GM21515 (cell line): ENCODE results near the gene TCF19.
A peak's percentile ranks its signal among the peaks of the same experiment; 100 is the strongest.
"Not testable (repeated sequence)": the region's sequence is repeated elsewhere in the genome, so short reads cannot be mapped to it uniquely, and the experiment has no call there.

Experiments
- ATAC-seq: cut with Tn5 transposase; IDR thresholded peaks from one replicate; pipeline ENCODE4 v1.9.1; 2021; ENCODE audit not compliant: unreplicated experiment

The TCF19 gene

GRCh38 chr6:31179042-31179386, 20.6 kb downstream of the TCF19 start:
- ATAC-seq = no peak

- no peak for ATAC-seq
Observed at GRCh38 chr6:31179896-31180295, 21.5 kb downstream of the TCF19 start.

- no peak for ATAC-seq
Observed at GRCh38 chr6:31180500-31180899, 22.1 kb downstream of the TCF19 start.

- not testable (repeated sequence) for ATAC-seq
Observed at GRCh38 chr6:31183287-31183686, 24.9 kb downstream of the TCF19 start.

- ATAC-seq = not testable (repeated sequence)
Observed at GRCh38 chr6:31183859-31184258, 25.5 kb downstream of the TCF19 start.

GRCh38 chr6:31185695-31186051, 27.3 kb downstream of the TCF19 start:
- ATAC-seq = not testable (repeated sequence)

GRCh38 chr6:31186052-31186734, 27.8 kb downstream of the TCF19 start:
- no peak for ATAC-seq

- no peak for ATAC-seq
Observed at GRCh38 chr6:31187780-31188194, 29.4 kb downstream of the TCF19 start.

- ATAC-seq = not testable (repeated sequence)
Observed at GRCh38 chr6:31189223-31189622, 30.8 kb downstream of the TCF19 start.

- ATAC-seq = no peak
Observed at GRCh38 chr6:31190488-31190887, 32.1 kb downstream of the TCF19 start.

GRCh38 chr6:31192431-31193105, 34.2 kb downstream of the TCF19 start:
- not testable (repeated sequence) for ATAC-seq

GRCh38 chr6:31193206-31193605, 34.8 kb downstream of the TCF19 start:
- ATAC-seq = no peak

- ATAC-seq = no peak
Observed at GRCh38 chr6:31194061-31194834, 35.9 kb downstream of the TCF19 start.

GRCh38 chr6:31195308-31195979, 37.1 kb downstream of the TCF19 start:
- not testable (repeated sequence) for ATAC-seq

GRCh38 chr6:31196251-31197022, 38.0 kb downstream of the TCF19 start:
- ATAC-seq = not testable (repeated sequence)

GRCh38 chr6:31197559-31198305, 39.3 kb downstream of the TCF19 start:
- ATAC-seq = peak; percentile 58

- ATAC-seq = not testable (repeated sequence)
Observed at GRCh38 chr6:31199105-31199452, 40.7 kb downstream of the TCF19 start.

- no peak for ATAC-seq
Observed at GRCh38 chr6:31202259-31203166, 44.1 kb downstream of the TCF19 start.
